Measurements from ENCODE around the gene MLN. TPM values are rescaled to one million over a fixed set of nuclear protein-coding genes. Genes with fewer than 3 reads are reported as not detected.

Gene MLN
- total RNA-seq, 1 experiment from 2014 or later = not detected

DNA sequence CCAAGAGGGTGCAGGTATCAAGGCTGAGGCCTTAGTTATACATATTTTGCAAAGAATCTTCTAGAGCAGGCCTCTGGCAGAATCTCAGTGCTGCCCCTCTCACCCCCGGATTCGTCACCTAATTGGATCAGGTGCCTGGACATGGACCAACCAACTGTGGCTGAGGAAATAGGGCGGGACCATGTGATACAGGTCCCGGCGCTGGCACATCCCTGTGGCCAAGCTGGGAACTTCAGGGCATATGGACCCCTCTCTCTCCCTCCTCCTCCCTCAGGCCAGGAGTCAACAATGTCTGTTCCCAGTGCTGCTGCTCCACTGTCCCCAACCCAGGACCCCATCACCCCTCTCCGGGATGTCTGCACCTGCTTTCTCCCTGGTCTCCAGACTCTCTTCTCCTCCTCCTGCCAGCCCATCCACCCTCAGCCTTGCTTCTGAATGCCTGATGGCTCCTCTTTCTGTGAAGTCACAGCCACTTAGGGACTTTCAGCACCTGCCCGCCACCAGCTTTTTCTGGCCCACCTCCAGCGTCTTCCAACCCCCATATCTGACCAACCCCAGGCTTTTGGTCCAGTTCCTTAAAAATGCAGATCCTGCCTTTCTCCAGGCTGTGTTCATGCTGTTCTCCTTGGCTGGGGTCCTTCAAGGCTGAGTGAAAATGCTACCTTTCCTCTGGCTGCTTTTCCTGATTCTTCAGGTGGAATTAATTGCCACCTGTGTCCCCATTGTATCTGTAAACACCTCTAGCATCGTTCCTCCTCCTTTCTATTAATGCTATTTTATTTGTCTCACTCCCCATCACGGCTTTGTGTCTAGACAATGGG lies 19.0 kb upstream of the MLN start:
- Histone ChIP-seq H2BK5ac (ENCODE audit: insufficient read length, low read length) (no peak overlapping the region), H2BK15ac (ENCODE audit: low read depth, low read length) (no peak overlapping the region), H4K8ac (replicated peaks; ENCODE audit: insufficient read length, low read depth, low read length) (no peak overlapping the region), H2AFZ (ENCODE audit: low read length) (no peak overlapping the region), H4K91ac (ENCODE audit: insufficient read length, low read depth, low read length) (no peak overlapping the region), H3K27ac (ENCODE audit: insufficient read length, low read depth, low read length) (no peak overlapping the region), H3K23me2 (ENCODE audit: insufficient read length, low read depth, low read length, poor library complexity, severe bottlenecking) (no peaks in the 10 kb centered on the region), H3K9ac (ENCODE audit: extremely low read depth, insufficient read length, low read length) (no peak overlapping the region), H4K20me1 (ENCODE audit: control insufficient read depth, insufficient read depth, insufficient read length) (no peaks in the 10 kb centered on the region), H3K23ac (ENCODE audit: insufficient read length, low read depth, low read length) (no peak overlapping the region), H3K56ac (ENCODE audit: insufficient read length, low read depth, low read length) (no peak overlapping the region), H3K27me3 (ENCODE audit: insufficient read depth, low read length) (no peaks in the 10 kb centered on the region), H2BK120ac (ENCODE audit: low read depth, low read length, poor library complexity, severe bottlenecking) (no peak overlapping the region), H3K4me2 (ENCODE audit: insufficient read depth, insufficient read length, low read length) (no peak overlapping the region), H3K79me2 (ENCODE audit: insufficient read depth, low read length) (no peaks in the 10 kb centered on the region), H2BK20ac (ENCODE audit: low read depth, low read length, poor library complexity, severe bottlenecking) (no peak overlapping the region), H4K5ac (ENCODE audit: insufficient read length, low read depth, low read length) (no peak overlapping the region), H3K4ac (ENCODE audit: low read depth, low read length) (no peak overlapping the region), H2BK12ac (ENCODE audit: insufficient read length, low read depth, low read length) (no peak overlapping the region), H3K14ac (ENCODE audit: insufficient read depth, low read length) (no peak overlapping the region), H3T11ph (ENCODE audit: low read length) (no peak overlapping the region), H2AK5ac (ENCODE audit: insufficient read length, low read length) (no peak overlapping the region), H3K18ac (ENCODE audit: insufficient read length, low read depth, low read length) (no peak overlapping the region), H3K4me1 (ENCODE audit: insufficient read depth, low read length) (no peaks in the 10 kb centered on the region), H3K9me3 (ENCODE audit: control insufficient read depth, low read depth, low read length) (no peaks in the 10 kb centered on the region), H3K79me1 (ENCODE audit: insufficient read depth, low read depth, low read length, poor library complexity, severe bottlenecking) (no peaks in the 10 kb centered on the region)
- H3K27ac Mint-ChIP-seq = peak overlapping the region; percentile 27 to 93 (median 78); a peak in 5 of 7 replicates
- DNase-seq = peak; percentile 88
- H3K4me1 Mint-ChIP-seq = peaks cover 52 to 60% of the 10 kb centered on the region in 2 experiments
- no peaks in the 10 kb centered on the region; a peak in 2 of 5 replicates for H3K9me3 Mint-ChIP-seq
- WGBS (ENCODE audit: extremely low coverage, insufficient read length, low lambda C conversion rate) = no CpG with 5 or more reads among the region's 10 CpGs
- peaks cover 2% of the 10 kb centered on the region for H3K27me3 Mint-ChIP-seq (ENCODE audit: low read depth)
- no peak overlapping the region for H3K4me3 Mint-ChIP-seq
- no peaks in the 10 kb centered on the region for H3K36me3 Mint-ChIP-seq (ENCODE audit: insufficient read depth in 1 of 3, low read depth in 3 of 3)
- TF ChIP-seq, protein P1, sequence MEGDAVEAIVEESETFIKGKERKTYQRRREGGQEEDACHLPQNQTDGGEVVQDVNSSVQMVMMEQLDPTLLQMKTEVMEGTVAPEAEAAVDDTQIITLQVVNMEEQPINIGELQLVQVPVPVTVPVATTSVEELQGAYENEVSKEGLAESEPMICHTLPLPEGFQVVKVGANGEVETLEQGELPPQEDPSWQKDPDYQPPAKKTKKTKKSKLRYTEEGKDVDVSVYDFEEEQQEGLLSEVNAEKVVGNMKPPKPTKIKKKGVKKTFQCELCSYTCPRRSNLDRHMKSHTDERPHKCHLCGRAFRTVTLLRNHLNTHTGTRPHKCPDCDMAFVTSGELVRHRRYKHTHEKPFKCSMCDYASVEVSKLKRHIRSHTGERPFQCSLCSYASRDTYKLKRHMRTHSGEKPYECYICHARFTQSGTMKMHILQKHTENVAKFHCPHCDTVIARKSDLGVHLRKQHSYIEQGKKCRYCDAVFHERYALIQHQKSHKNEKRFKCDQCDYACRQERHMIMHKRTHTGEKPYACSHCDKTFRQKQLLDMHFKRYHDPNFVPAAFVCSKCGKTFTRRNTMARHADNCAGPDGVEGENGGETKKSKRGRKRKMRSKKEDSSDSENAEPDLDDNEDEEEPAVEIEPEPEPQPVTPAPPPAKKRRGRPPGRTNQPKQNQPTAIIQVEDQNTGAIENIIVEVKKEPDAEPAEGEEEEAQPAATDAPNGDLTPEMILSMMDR (conservative IDR thresholded peaks at IDR 0.05) = peak; percentile 72

Data from H9 (cell line).